HTERT RPE-1 (cell line): ENCODE data around the gene CD33.

ENCODE experiments used
- in situ Hi-C: fragments of 300-500 bp; cut with MboI; formaldehyde crosslinking; loops from 4 replicates; pipeline ENCODE4 v1.14.3; 2020; ENCODE audit warnings: low sequenced_read_pairs

CD33 gene

GRCh38 chr19:51258165-51259160 is 33.6 kb downstream of the CD33 start:
- in situ Hi-C loops: no loop called here

GRCh38 chr19:51259348-51260245 is 34.7 kb downstream of the CD33 start:
- in situ Hi-C loops: no loop called here

- in situ Hi-C loops: no loop called here
Measured at GRCh38 chr19:51263808-51264207, 38.9 kb downstream of the CD33 start.

GRCh38 chr19:51271067-51271466 is 46.2 kb downstream of the CD33 start:
- in situ Hi-C loops: no loop called here

GRCh38 chr19:51272183-51272810 is 47.4 kb downstream of the CD33 start:
- in situ Hi-C loops: no loop called here

- in situ Hi-C loops: no loop called here
Measured at GRCh38 chr19:51274049-51274770, 49.3 kb downstream of the CD33 start.

GRCh38 chr19:51277112-51277511 is 52.2 kb downstream of the CD33 start:
- in situ Hi-C loops: no loop called here

- in situ Hi-C loops: no loop called here
Measured at GRCh38 chr19:51282335-51282734, 57.5 kb downstream of the CD33 start.

GRCh38 chr19:51285682-51286081 is 60.8 kb downstream of the CD33 start:
- in situ Hi-C loops: no loop called here
